H1 (cell line): Measurements from ENCODE around the gene COL6A3. TPM values are rescaled to one million over a fixed set of nuclear protein-coding genes. Genes with fewer than 3 reads are reported as not detected.

ENCODE experiments used
- CTCF ChIA-PET: fragments of 300-600 bp; sonication (Branson Sonifier 250); formaldehyde crosslinking; loops from one replicate; lab custom pipeline; 2021; ENCODE audit not compliant: partially characterized antibody; lab: Charles Lee
- POLR2A ChIA-PET: fragments of 300-600 bp; sonication (Branson Sonifier 250); formaldehyde crosslinking; loops from one replicate; lab custom pipeline; 2021; ENCODE audit warnings: inconsistent platforms; ENCODE audit not compliant: partially characterized antibody; lab: Charles Lee
- DNase-seq, 2 experiments: peaks; one replicate each; pipeline versions ENCODE4 v3.0.0 to v3.0.0-alpha.2; 2010 to 2022; ENCODE audit warnings: low spot score in 2 of 2, low read depth in 1 of 2, mixed read lengths in 1 of 2
- FAIRE-seq: peaks from 2 replicates; lab custom pipeline; 2011; peaks lifted over from hg19 to GRCh38; lab: Jason Lieb, UNC
- H2AFZ ChIP-seq: 2 replicates; pipeline ENCODE4 v1.8.1; 2012; ENCODE audit warnings: low read length, inconsistent platforms
- H2AK5ac ChIP-seq: 2 replicates; pipeline ENCODE4 v1.6.1; 2013; ENCODE audit warnings: low read depth, low read length
- H2BK120ac ChIP-seq: replicated peaks from 2 replicates; pipeline ENCODE3; 2013; ENCODE audit warnings: low read depth, low read length, inconsistent platforms
- H2BK12ac ChIP-seq: 2 replicates; pipeline ENCODE4 v1.6.1; 2013; ENCODE audit warnings: low read depth, low read length
- H2BK15ac ChIP-seq: 2 replicates; pipeline ENCODE4 v1.6.1; 2013; ENCODE audit warnings: low read length
- H2BK20ac ChIP-seq: 2 replicates; pipeline ENCODE4 v1.6.1; 2013; ENCODE audit warnings: low read length
- H2BK5ac ChIP-seq: 2 replicates; pipeline ENCODE4 v1.6.1; 2013; ENCODE audit warnings: low read depth, low read length
- H3K14ac ChIP-seq: 2 replicates; pipeline ENCODE4 v1.6.1; 2013; ENCODE audit warnings: inconsistent platforms; ENCODE audit not compliant: insufficient read length
- H3K18ac ChIP-seq: 2 replicates; pipeline ENCODE4 v1.6.1; 2013; ENCODE audit warnings: low read length; ENCODE audit errors: extremely low read depth
- H3K23ac ChIP-seq: 2 replicates; pipeline ENCODE4 v1.6.1; 2013; ENCODE audit warnings: inconsistent platforms; ENCODE audit not compliant: insufficient read length
- H3K23me2 ChIP-seq: 2 replicates; pipeline ENCODE4 v1.6.1; 2013; ENCODE audit warnings: low read depth, low read length
- H3K27ac ChIP-seq: 2 replicates; pipeline ENCODE4 v1.6.1; 2011; ENCODE audit warnings: low read depth, low read length, inconsistent platforms
- H3K27me3 ChIP-seq, 4 experiments: replicated peaks in 1 of 4; 1 replicate in 1 of 4; 2 replicates in 3 of 4; pipeline versions ENCODE4 v1.6.1 to v1.8.1; 2011 to 2013; ENCODE audit warnings: low read length in 3 of 4, mild to moderate bottlenecking in 3 of 4, inconsistent platforms in 2 of 4, mixed read lengths in 2 of 4, moderate library complexity in 1 of 4; ENCODE audit not compliant: control insufficient read depth in 3 of 4, insufficient read depth in 3 of 4; ENCODE audit errors: extremely low read depth in 1 of 4
- H3K36me3 ChIP-seq, 4 experiments: 2 replicates each; pipeline versions ENCODE4 v1.6.1 to v1.8.1; 2011 to 2013; ENCODE audit warnings: mild to moderate bottlenecking in 4 of 4, low read length in 3 of 4, moderate library complexity in 2 of 4, control low read depth in 1 of 4, inconsistent platforms in 1 of 4; ENCODE audit not compliant: insufficient read depth in 4 of 4, control insufficient read depth in 2 of 4
- H3K4ac ChIP-seq: replicated peaks from 2 replicates; pipeline ENCODE3; 2013; ENCODE audit warnings: low read length, low read depth, mixed read lengths, inconsistent platforms; ENCODE audit not compliant: insufficient read length
- H3K4me1 ChIP-seq, 4 experiments: replicated peaks in 1 of 4; 1 replicate in 1 of 4; 2 replicates in 3 of 4; pipeline versions ENCODE4 v1.6.1 to v1.8.1; 2011 to 2013; ENCODE audit warnings: low read length in 3 of 4, inconsistent platforms in 2 of 4, mixed read lengths in 1 of 4; ENCODE audit not compliant: insufficient read depth in 4 of 4, control insufficient read depth in 3 of 4
- H3K4me2 ChIP-seq, 2 experiments: 2 replicates each; pipeline versions ENCODE4 v1.6.1 to v1.8.1; 2011 to 2013; ENCODE audit warnings: low read depth in 2 of 2, low read length in 2 of 2, control low read depth in 1 of 2, inconsistent platforms in 1 of 2, mild to moderate bottlenecking in 1 of 2; ENCODE audit not compliant: insufficient read depth in 1 of 2
- H3K4me3 ChIP-seq, 4 experiments: fragments of 200-600, 300-600 bp in 1 of 4; sonication (generic), shearing (Covaris generic), sonication (Bioruptor Twin) in 1 of 4; 2 replicates each; pipeline versions ENCODE4 v1.5.1 to v1.8.1; 2011 to 2016; ENCODE audit warnings: low read length in 4 of 4, low read depth in 3 of 4, control low read depth in 2 of 4, inconsistent platforms in 2 of 4, mild to moderate bottlenecking in 2 of 4, mixed read lengths in 1 of 4, moderate library complexity in 1 of 4; ENCODE audit not compliant: insufficient read depth in 2 of 4; ENCODE audit errors: extremely low read depth in 1 of 4
- H3K56ac ChIP-seq: replicated peaks from 2 replicates; pipeline ENCODE3; 2013; ENCODE audit warnings: low read depth, mild to moderate bottlenecking, mixed read lengths, low read length, inconsistent platforms; ENCODE audit not compliant: insufficient read length
- H3K79me1 ChIP-seq: 2 replicates; pipeline ENCODE4 v1.6.1; 2013; ENCODE audit warnings: low read depth, low read length, control low read depth
- H3K79me2 ChIP-seq, 2 experiments: 2 replicates each; pipeline versions ENCODE4 v1.6.1 to v1.8.1; 2012 to 2013; ENCODE audit warnings: low read length in 2 of 2, mild to moderate bottlenecking in 2 of 2, inconsistent platforms in 1 of 2; ENCODE audit not compliant: insufficient read depth in 2 of 2, control insufficient read depth in 1 of 2
- H3K9ac ChIP-seq, 4 experiments: replicated peaks in 1 of 4; 1 replicate in 1 of 4; 2 replicates in 3 of 4; pipeline versions ENCODE4 v1.6.1 to v1.8.1; 2011 to 2013; ENCODE audit warnings: low read depth in 3 of 4, low read length in 3 of 4, control low read depth in 2 of 4, mild to moderate bottlenecking in 2 of 4, moderate library complexity in 2 of 4, inconsistent platforms in 1 of 4; ENCODE audit errors: extremely low read depth in 1 of 4
- H3K9me3 ChIP-seq, 2 experiments: 2 replicates each; pipeline versions ENCODE4 v1.6.1 to v1.8.1; 2012 to 2013; ENCODE audit warnings: mild to moderate bottlenecking in 2 of 2, moderate library complexity in 2 of 2, control low read depth in 1 of 2, inconsistent platforms in 1 of 2, low read depth in 1 of 2, low read length in 1 of 2, mixed read lengths in 1 of 2; ENCODE audit not compliant: insufficient read depth in 2 of 2
- H4K20me1 ChIP-seq, 2 experiments: replicated peaks in 1 of 2; 2 replicates each; pipeline versions ENCODE3 to v1.8.1; 2011 to 2013; ENCODE audit warnings: inconsistent platforms in 2 of 2, low read length in 2 of 2, mild to moderate bottlenecking in 1 of 2; ENCODE audit not compliant: insufficient read depth in 2 of 2, control insufficient read depth in 1 of 2
- H4K5ac ChIP-seq: 2 replicates; pipeline ENCODE4 v1.6.1; 2013; ENCODE audit warnings: low read length, low read depth, mixed read lengths, inconsistent platforms; ENCODE audit not compliant: insufficient read length
- H4K8ac ChIP-seq: 2 replicates; pipeline ENCODE4 v1.8.0; 2013; ENCODE audit warnings: mild to moderate bottlenecking, moderate library complexity, low read length, inconsistent platforms; ENCODE audit not compliant: insufficient read depth; ENCODE audit errors: extremely low read depth
- H4K91ac ChIP-seq: replicated peaks from 2 replicates; pipeline ENCODE3; 2013; ENCODE audit warnings: low read length, mixed read lengths, inconsistent platforms; ENCODE audit not compliant: insufficient read length
- WGBS, 2 experiments: shearing (Covaris generic) in 1 of 2; methylation state at CpG; one replicate each; pipeline versions ENCODE4 v1.1.6 to v1.1.7; 2013 to 2015; ENCODE audit warnings: low lambda C conversion rate in 2 of 2, mixed read lengths in 2 of 2, inconsistent platforms in 1 of 2, low coverage in 1 of 2, missing lambda C conversion rate in 1 of 2; ENCODE audit not compliant: insufficient replicate concordance in 2 of 2, insufficient coverage in 1 of 2, insufficient read length in 1 of 2; ENCODE audit errors: extremely low coverage in 1 of 2, missing lambda C conversion rate in 1 of 2; 5-methylcytosine and 5-hydroxymethylcytosine counted together
- polyA plus RNA-seq, 7 experiments: library from polyadenylated mRNA; depleted of rRNA in 3 of 7; stranded (reverse) in 5 of 7; unstranded in 2 of 7; fragments of >200 nt in 5 of 7; fragments of 200-250 nt in 2 of 7; gene quantifications; 1 replicate in 5 of 7; 2 replicates in 1 of 7; 4 replicates in 1 of 7; pipeline versions ENCODE4 v1.2.1 to v1.2.3, GENCODE V29; 2011 to 2013; ENCODE audit warnings: missing spikeins in 2 of 7, mixed read lengths in 2 of 7
- total RNA-seq: library from RNA; stranded (reverse); fragmentation: NEBNext Ultra II Directional; extraction: Animal tissue kit (Norgen Biotek cat#: 25700); gene quantifications from 2 replicates; pipeline ENCODE4 v1.2.1, GENCODE V29; 2021

Gene COL6A3
- total and polyA plus RNA-seq, 2 of the 8 experiments (the other 6 are each of a cell fraction or from before 2014, with no cell fraction given) = 1.2 to 3.4 TPM

- DNase-seq (no peak), FAIRE-seq (no peak)
- WGBS, 2 experiments = 88% methylated on average over 6 of the region's 6 CpGs; no CpG with 5 or more reads in 1 of the 2 experiments
- Histone ChIP-seq H3K27ac (no peak overlapping the region), H3K79me1 (no peaks in the 10 kb centered on the region; the same call in 1 of the 2 replicates), H3K4me3 (no peak overlapping the region), H2BK120ac (no peak overlapping the region), H4K20me1 (no peaks in the 10 kb centered on the region), H3K18ac (no peak overlapping the region), H3K23me2 (no peaks in the 10 kb centered on the region), H3K9ac (no peak overlapping the region), H2BK20ac (no peak overlapping the region), H2BK5ac (no peak overlapping the region), H2BK15ac (no peak overlapping the region), H4K91ac (no peak overlapping the region), H3K23ac (no peak overlapping the region), H3K4me2 (no peak overlapping the region), H3K14ac (no peak overlapping the region), H3K56ac (no peak overlapping the region), H2AFZ (no peak overlapping the region), H3K9me3 (no peaks in the 10 kb centered on the region), H3K4me1 (peaks cover 0 to 3% (median under 1%) of the 10 kb centered on the region in 4 experiments; a peak in 1 of 7 replicates), H2BK12ac (no peak overlapping the region), H3K36me3 (no peaks in the 10 kb centered on the region), H3K27me3 (no peaks in the 10 kb centered on the region; a peak in 1 of 7 replicates), H3K79me2 (no peaks in the 10 kb centered on the region), H4K5ac (no peak overlapping the region), H2AK5ac (no peak overlapping the region), H3K4ac (no peak overlapping the region), H4K8ac (no peak overlapping the region)
- POLR2A ChIA-PET = no interaction called here
- CTCF ChIA-PET = no interaction called here
Observed at GRCh38 chr2:237316339-237316738, 97.6 kb downstream of the COL6A3 start.
